HEK293T (cell line): Measurements from ENCODE around the gene ATF5.

ENCODE experiments used
- CTCF ChIA-PET: fragments of 350-600 bp; formaldehyde crosslinking; extraction: SDS; loops from one replicate; lab custom pipeline; 2021; ENCODE audit warnings: antibody characterized with exemption, inconsistent platforms; lab: Yijun Ruan, JAX
- POLR2A ChIA-PET: fragments of 350-600 bp; formaldehyde crosslinking; extraction: SDS; loops from one replicate; lab custom pipeline; 2020; ENCODE audit warnings: antibody characterized with exemption, inconsistent platforms; lab: Yijun Ruan, JAX
- DNase-seq: peaks from one replicate; pipeline ENCODE4 v3.0.0; 2012; ENCODE audit warnings: mixed read lengths; ENCODE audit errors: extremely low spot score
- ARNT ChIP-seq: fragments of 450-650 bp; IDR thresholded peaks from 2 replicates; pipeline ENCODE4 v1.6.1; 2017; ENCODE audit warnings: mild to moderate bottlenecking
- BHLHE40 ChIP-seq: fragments of 450-650 bp; IDR thresholded peaks from 2 replicates; pipeline ENCODE4 v1.6.1; 2016; ENCODE audit warnings: mild to moderate bottlenecking, moderate library complexity, borderline replicate concordance
- CTBP1 ChIP-seq: fragments of 450-650 bp; IDR thresholded peaks from 2 replicates; pipeline ENCODE4 v1.6.1; 2016; ENCODE audit warnings: borderline replicate concordance
- ELF4 ChIP-seq: fragments of 450-650 bp; IDR thresholded peaks from 2 replicates; pipeline ENCODE4 v1.6.1; 2017; ENCODE audit warnings: antibody characterized with exemption
- FOXA1 ChIP-seq: fragments of 450-650 bp; IDR thresholded peaks from 2 replicates; pipeline ENCODE4 v1.6.1; 2016; ENCODE audit warnings: mild to moderate bottlenecking
- FOXK2 ChIP-seq: fragments of 450-650 bp; IDR thresholded peaks from 2 replicates; pipeline ENCODE4 v1.6.1; 2016; ENCODE audit warnings: mild to moderate bottlenecking
- FOXM1 ChIP-seq: fragments of 450-650 bp; IDR thresholded peaks from 2 replicates; pipeline ENCODE4 v1.6.1; 2017; ENCODE audit warnings: mild to moderate bottlenecking, borderline replicate concordance
- HDGF ChIP-seq: fragments of 450-650 bp; IDR thresholded peaks from 2 replicates; pipeline ENCODE4 v1.6.1; 2017; ENCODE audit warnings: antibody characterized with exemption, borderline replicate concordance
- L3MBTL2 ChIP-seq: fragments of 450-650 bp; conservative IDR thresholded peaks from 2 replicates; pipeline ENCODE4 v1.6.1; 2016; ENCODE audit warnings: mild to moderate bottlenecking
- LEF1 ChIP-seq: fragments of 450-650 bp; IDR thresholded peaks from 2 replicates; pipeline ENCODE4 v1.6.1; 2017; ENCODE audit warnings: mild to moderate bottlenecking, borderline replicate concordance
- NFRKB ChIP-seq: fragments of 450-650 bp; IDR thresholded peaks from 2 replicates; pipeline ENCODE4 v1.6.1; 2016; ENCODE audit warnings: mild to moderate bottlenecking, moderate library complexity
- PKNOX1 ChIP-seq: fragments of 450-650 bp; IDR thresholded peaks from 2 replicates; pipeline ENCODE4 v1.6.1; 2016
- SP1 ChIP-seq: fragments of 450-650 bp; IDR thresholded peaks from 2 replicates; pipeline ENCODE4 v1.6.1; 2017
- SUZ12 ChIP-seq: fragments of 450-650 bp; IDR thresholded peaks from 2 replicates; pipeline ENCODE4 v1.6.1; 2016; ENCODE audit warnings: mild to moderate bottlenecking
- TARDBP ChIP-seq: fragments of 450-650 bp; IDR thresholded peaks from 2 replicates; pipeline ENCODE4 v1.6.1; 2016
- ZNF384 ChIP-seq: fragments of 450-650 bp; IDR thresholded peaks from 2 replicates; pipeline ENCODE4 v1.6.1; 2016

Gene ATF5

GRCh38 chr19:49882643-49883042, 46.4 kb upstream of the ATF5 start:
- TF ChIP-seq TARDBP (no peak), FOXK2 (no peak), BHLHE40 (no peak), HDGF (no peak), SUZ12 (no peak), ARNT (no peak), LEF1 (no peak), L3MBTL2 (no peak), SP1 (no peak), ZNF384 (no peak), FOXM1 (no peak), PKNOX1 (no peak), FOXA1 (no peak), ELF4 (no peak), CTBP1 (no peak), NFRKB (no peak)
- ChIA-PET POLR2A (interaction anchor here (0.9 to 1.3 kb wide), 2 partner anchors 8 to 9 kb away, joined by 3 read pairs; no protein-coding TSS in a partner anchor), CTCF (no interaction called here)

GRCh38 chr19:49883094-49883493, 45.9 kb upstream of the ATF5 start:
- DNase-seq = no peak
- no peak for TF ChIP-seq LEF1
- ChIA-PET CTCF (no interaction called here), POLR2A (interaction anchor here (0.9 to 1.3 kb wide), 2 partner anchors 8 to 9 kb away, joined by 3 read pairs; no protein-coding TSS in a partner anchor)

More at GRCh38 chr19:49882643-49883042, 46.4 kb upstream of the ATF5 start:
- DNase-seq = no peak

- TF ChIP-seq ZNF384 = no peak
- TF ChIP-seq PKNOX1 = no peak
- TF ChIP-seq FOXA1 = no peak
- DNase-seq = no peak
- ChIA-PET POLR2A (no interaction called here), CTCF (no interaction called here)
Observed at GRCh38 chr19:49884109-49884508, 44.9 kb upstream of the ATF5 start.

GRCh38 chr19:49884760-49885159, 44.2 kb upstream of the ATF5 start:
- no peak for TF ChIP-seq ARNT
- TF ChIP-seq FOXA1 = no peak
- no peak for TF ChIP-seq SP1
- TF ChIP-seq L3MBTL2 = no peak
- TF ChIP-seq CTBP1 = no peak
- TF ChIP-seq NFRKB = no peak
- no peak for TF ChIP-seq TARDBP
- TF ChIP-seq ZNF384 = no peak
- no peak for TF ChIP-seq FOXM1
- no peak for TF ChIP-seq FOXK2
- TF ChIP-seq ELF4 = no peak
- TF ChIP-seq PKNOX1 = no peak
- no peak for TF ChIP-seq HDGF
- POLR2A ChIA-PET = no interaction called here
- CTCF ChIA-PET = no interaction called here
- no peak for DNase-seq

- DNase-seq = no peak
- ChIA-PET POLR2A (interaction anchor here (1.0 to 1.2 kb wide), 2 partner anchors 10 to 20 kb away, joined by 3 read pairs; partner anchors contain the start of gene AKT1S1), CTCF (no interaction called here)
- TF ChIP-seq ARNT = no peak
Observed at GRCh38 chr19:49887037-49887664, 41.9 kb upstream of the ATF5 start.

GRCh38 chr19:49887665-49888509, 41.1 kb upstream of the ATF5 start:
- POLR2A ChIA-PET = no interaction called here
- no peak for DNase-seq
- CTCF ChIA-PET = no interaction called here
- TF ChIP-seq NFRKB (no peak), SP1 (no peak), LEF1 (no peak), L3MBTL2 (no peak), HDGF (no peak), TARDBP (no peak)

GRCh38 chr19:49888510-49888824, 40.5 kb upstream of the ATF5 start:
- ChIA-PET CTCF (no interaction called here), POLR2A (no interaction called here)
- TF ChIP-seq L3MBTL2 (no peak), ZNF384 (no peak), ARNT (no peak)
- no peak for DNase-seq
